Measurements from ENCODE around the gene TNFRSF6B.

GRCh38 chr20:63702036-63702665 lies 5.7 kb downstream of the TNFRSF6B start:
- TF ChIP-seq CTCF (conservative IDR thresholded peaks at IDR 0.05; ENCODE audit: low read length) (no peak), EZH2phosphoT487 (IDR thresholded peaks at IDR 0.05; ENCODE audit: borderline replicate concordance) (no peak)

Data from Loucy (cell line).